HEK293 (cell line): Measurements from ENCODE around the gene ERBB4.
A peak's percentile ranks its signal among the peaks of the same experiment; 100 is the strongest.

Experiments
- CTCF ChIA-PET: fragments of 350-600 bp; formaldehyde crosslinking; extraction: SDS; loops from one replicate; lab custom pipeline; 2021; ENCODE audit warnings: antibody characterized with exemption; lab: Yijun Ruan, JAX
- POLR2A ChIA-PET: fragments of 300-600 bp; formaldehyde crosslinking; extraction: SDS; loops from one replicate; lab custom pipeline; 2020; ENCODE audit warnings: antibody characterized with exemption, inconsistent platforms; lab: Yijun Ruan, JAX
- H3K27ac ChIP-seq: fragments of 200-500 bp; sonication (Bioruptor generic); 2 replicates; pipeline ENCODE4 v1.5.1; 2014; ENCODE audit warnings: low read depth, low read length, control low read depth, inconsistent platforms; ENCODE audit errors: extremely low read depth
- H3K36me3 ChIP-seq, 2 experiments: fragments of 200-500 bp in 1 of 2; sonication (Bioruptor generic) in 1 of 2; 1 replicate in 1 of 2; 2 replicates in 1 of 2; pipeline ENCODE4 v1.5.1; 2014 to 2017; ENCODE audit warnings: inconsistent platforms in 2 of 2, low read length in 2 of 2; ENCODE audit not compliant: control insufficient read depth in 2 of 2, insufficient read depth in 1 of 2
- H3K4me1 ChIP-seq: fragments of 200-500 bp; sonication (Bioruptor generic); 2 replicates; pipeline ENCODE4 v1.5.1; 2014; ENCODE audit warnings: mild to moderate bottlenecking, low read length, inconsistent platforms; ENCODE audit not compliant: control insufficient read depth, insufficient read depth
- H3K4me3 ChIP-seq: 2 replicates; pipeline ENCODE4 v1.5.1; 2011; ENCODE audit warnings: low read depth, mild to moderate bottlenecking, control low read depth, low read length, moderate library complexity
- H3K9me3 ChIP-seq: fragments of 200-500 bp; sonication (Bioruptor generic); 2 replicates; pipeline ENCODE4 v1.5.1; 2014; ENCODE audit warnings: low read depth, low read length, inconsistent platforms; ENCODE audit not compliant: control insufficient read depth, insufficient read depth
- BCL6B ChIP-seq: fragments of 450-650 bp; formaldehyde crosslinking; IDR thresholded peaks from 2 replicates; pipeline ENCODE4 v1.5.1; 2017; ENCODE audit warnings: missing biosample characterization, missing genetic modification characterization
- FEZF1 ChIP-seq: fragments of 450-650 bp; formaldehyde crosslinking; IDR thresholded peaks from 2 replicates; pipeline ENCODE4 v1.5.1; 2016; ENCODE audit warnings: missing biosample characterization, missing genetic modification characterization
- KLF1 ChIP-seq: fragments of 450-650 bp; formaldehyde crosslinking; IDR thresholded peaks from 2 replicates; pipeline ENCODE4 v1.5.1; 2016; ENCODE audit warnings: missing biosample characterization, missing genetic modification characterization
- KLF8 ChIP-seq: fragments of 450-650 bp; formaldehyde crosslinking; IDR thresholded peaks from 2 replicates; pipeline ENCODE4 v1.5.1; 2016; ENCODE audit warnings: missing biosample characterization, missing genetic modification characterization
- MZF1 ChIP-seq: fragments of 450-650 bp; formaldehyde crosslinking; IDR thresholded peaks from 2 replicates; pipeline ENCODE4 v1.5.1; 2017; ENCODE audit warnings: missing biosample characterization, missing genetic modification characterization, borderline replicate concordance
- OVOL3 ChIP-seq: fragments of 450-650 bp; formaldehyde crosslinking; IDR thresholded peaks from 2 replicates; pipeline ENCODE4 v1.5.1; 2016; ENCODE audit warnings: missing biosample characterization, missing genetic modification characterization
- REST ChIP-seq: fragments of 450-650 bp; formaldehyde crosslinking; IDR thresholded peaks from 2 replicates; pipeline ENCODE4 v1.5.1; 2016; ENCODE audit warnings: missing biosample characterization, missing genetic modification characterization
- ZBTB17 ChIP-seq: fragments of 450-650 bp; formaldehyde crosslinking; IDR thresholded peaks from 2 replicates; pipeline ENCODE4 v1.5.1; 2016; ENCODE audit warnings: missing biosample characterization, missing genetic modification characterization
- ZIC2 ChIP-seq: fragments of 450-650 bp; formaldehyde crosslinking; IDR thresholded peaks from 2 replicates; pipeline ENCODE4 v1.5.1; 2016; ENCODE audit warnings: missing biosample characterization, missing genetic modification characterization
- ZNF155 ChIP-seq: fragments of 450-650 bp; formaldehyde crosslinking; IDR thresholded peaks from 2 replicates; pipeline ENCODE4 v1.5.1; 2016; ENCODE audit warnings: missing biosample characterization, missing genetic modification characterization
- ZNF16 ChIP-seq: fragments of 450-650 bp; formaldehyde crosslinking; IDR thresholded peaks from 2 replicates; pipeline ENCODE4 v1.5.1; 2016; ENCODE audit warnings: low read depth, missing biosample characterization, missing genetic modification characterization
- ZNF19 ChIP-seq: fragments of 450-650 bp; formaldehyde crosslinking; IDR thresholded peaks from 2 replicates; pipeline ENCODE4; 2016; ENCODE audit warnings: missing biosample characterization, missing genetic modification characterization, low read depth
- ZNF211 ChIP-seq: fragments of 450-650 bp; formaldehyde crosslinking; IDR thresholded peaks from 2 replicates; pipeline ENCODE4 v1.5.1; 2016; ENCODE audit warnings: low read depth, missing biosample characterization, missing genetic modification characterization
- ZNF221 ChIP-seq: fragments of 450-650 bp; formaldehyde crosslinking; IDR thresholded peaks from 2 replicates; pipeline ENCODE4 v1.5.1; 2017; ENCODE audit warnings: missing biosample characterization, missing genetic modification characterization, borderline replicate concordance
- ZNF24 ChIP-seq: fragments of 450-650 bp; formaldehyde crosslinking; IDR thresholded peaks from 2 replicates; pipeline ENCODE4 v1.5.1; 2016; ENCODE audit warnings: missing biosample characterization, missing genetic modification characterization
- ZNF335 ChIP-seq: fragments of 450-650 bp; formaldehyde crosslinking; conservative IDR thresholded peaks from 2 replicates; pipeline ENCODE4 v1.5.1; 2016; ENCODE audit warnings: missing biosample characterization, missing genetic modification characterization
- ZNF501 ChIP-seq: fragments of 450-650 bp; formaldehyde crosslinking; IDR thresholded peaks from 2 replicates; pipeline ENCODE4 v1.5.1; 2016; ENCODE audit warnings: missing biosample characterization, missing genetic modification characterization
- ZNF629 ChIP-seq: fragments of 450-650 bp; formaldehyde crosslinking; IDR thresholded peaks from 2 replicates; pipeline ENCODE4 v1.5.1; 2017; ENCODE audit warnings: missing biosample characterization, missing genetic modification characterization
- ZNF76 ChIP-seq: fragments of 450-650 bp; formaldehyde crosslinking; IDR thresholded peaks from 2 replicates; pipeline ENCODE4; 2016; ENCODE audit warnings: low read depth, missing biosample characterization, missing genetic modification characterization, borderline replicate concordance
- ZSCAN23 ChIP-seq: fragments of 450-650 bp; formaldehyde crosslinking; IDR thresholded peaks from 2 replicates; pipeline ENCODE4 v1.5.1; 2016; ENCODE audit warnings: missing biosample characterization, missing genetic modification characterization
- TF ChIP-seq, protein P1 (sequence below): fragments of 450-650 bp; formaldehyde crosslinking; IDR thresholded peaks from 2 replicates; pipeline ENCODE4 v1.5.1; 2017; ENCODE audit warnings: missing biosample characterization, missing genetic modification characterization
- TF ChIP-seq, protein P2 (sequence below): fragments of 450-650 bp; formaldehyde crosslinking; conservative IDR thresholded peaks from 2 replicates; pipeline ENCODE4 v1.5.1; 2016; ENCODE audit warnings: low read depth, missing biosample characterization, missing genetic modification characterization

The ERBB4 gene

GRCh38 chr2:212135739-212136138, 402.9 kb downstream of the ERBB4 start (continued):
- TF ChIP-seq KLF8 (tag by site-specific recombination) (peak; percentile 82), ZIC2 (peak; percentile 58), BCL6B (tag by site-specific recombination) (0 out of 2 replicates have a peak, but pooled peaks have one; percentile 13), ZSCAN23 (tag by site-specific recombination) (0 out of 2 replicates have a peak, but pooled peaks have one; percentile 27), ZNF16 (no peak), ZNF76 (tag by site-specific recombination) (0 out of 2 replicates have a peak, but pooled peaks have one; percentile 42), ZNF24 (peak; percentile 83), ZNF501 (tag by site-specific recombination) (peak; percentile 28; the same call in 1 of the 2 replicates), ZNF155 (no peak), FEZF1 (tag by site-specific recombination) (peak; percentile 90), ZBTB17 (peak; percentile 83), MZF1 (tag by site-specific recombination) (0 out of 2 replicates have a peak, but pooled peaks have one; percentile 28), ZNF335 (peak; percentile 55), OVOL3 (tag by site-specific recombination) (peak; percentile 82)
- TF ChIP-seq, protein P1, sequence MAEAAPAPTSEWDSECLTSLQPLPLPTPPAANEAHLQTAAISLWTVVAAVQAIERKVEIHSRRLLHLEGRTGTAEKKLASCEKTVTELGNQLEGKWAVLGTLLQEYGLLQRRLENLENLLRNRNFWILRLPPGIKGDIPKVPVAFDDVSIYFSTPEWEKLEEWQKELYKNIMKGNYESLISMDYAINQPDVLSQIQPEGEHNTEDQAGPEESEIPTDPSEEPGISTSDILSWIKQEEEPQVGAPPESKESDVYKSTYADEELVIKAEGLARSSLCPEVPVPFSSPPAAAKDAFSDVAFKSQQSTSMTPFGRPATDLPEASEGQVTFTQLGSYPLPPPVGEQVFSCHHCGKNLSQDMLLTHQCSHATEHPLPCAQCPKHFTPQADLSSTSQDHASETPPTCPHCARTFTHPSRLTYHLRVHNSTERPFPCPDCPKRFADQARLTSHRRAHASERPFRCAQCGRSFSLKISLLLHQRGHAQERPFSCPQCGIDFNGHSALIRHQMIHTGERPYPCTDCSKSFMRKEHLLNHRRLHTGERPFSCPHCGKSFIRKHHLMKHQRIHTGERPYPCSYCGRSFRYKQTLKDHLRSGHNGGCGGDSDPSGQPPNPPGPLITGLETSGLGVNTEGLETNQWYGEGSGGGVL (tag by site-specific recombination) = peak; percentile 29; the same call in 1 of the 2 replicates

GRCh38 chr2:212133337-212133736, 405.3 kb downstream of the ERBB4 start:
- Histone ChIP-seq H3K9me3 (no peaks in the 10 kb centered on the region), H3K4me1 (peaks cover 10% of the 10 kb centered on the region), H3K4me3 (no peak overlapping the region), H3K36me3 (no peaks in the 10 kb centered on the region), H3K27ac (no peak overlapping the region)
- POLR2A ChIA-PET = no interaction called here
- CTCF ChIA-PET = no interaction called here
- TF ChIP-seq ZNF19 (tag by site-specific recombination) = no peak
- TF ChIP-seq ZNF221 = no peak
- TF ChIP-seq, protein P2, sequence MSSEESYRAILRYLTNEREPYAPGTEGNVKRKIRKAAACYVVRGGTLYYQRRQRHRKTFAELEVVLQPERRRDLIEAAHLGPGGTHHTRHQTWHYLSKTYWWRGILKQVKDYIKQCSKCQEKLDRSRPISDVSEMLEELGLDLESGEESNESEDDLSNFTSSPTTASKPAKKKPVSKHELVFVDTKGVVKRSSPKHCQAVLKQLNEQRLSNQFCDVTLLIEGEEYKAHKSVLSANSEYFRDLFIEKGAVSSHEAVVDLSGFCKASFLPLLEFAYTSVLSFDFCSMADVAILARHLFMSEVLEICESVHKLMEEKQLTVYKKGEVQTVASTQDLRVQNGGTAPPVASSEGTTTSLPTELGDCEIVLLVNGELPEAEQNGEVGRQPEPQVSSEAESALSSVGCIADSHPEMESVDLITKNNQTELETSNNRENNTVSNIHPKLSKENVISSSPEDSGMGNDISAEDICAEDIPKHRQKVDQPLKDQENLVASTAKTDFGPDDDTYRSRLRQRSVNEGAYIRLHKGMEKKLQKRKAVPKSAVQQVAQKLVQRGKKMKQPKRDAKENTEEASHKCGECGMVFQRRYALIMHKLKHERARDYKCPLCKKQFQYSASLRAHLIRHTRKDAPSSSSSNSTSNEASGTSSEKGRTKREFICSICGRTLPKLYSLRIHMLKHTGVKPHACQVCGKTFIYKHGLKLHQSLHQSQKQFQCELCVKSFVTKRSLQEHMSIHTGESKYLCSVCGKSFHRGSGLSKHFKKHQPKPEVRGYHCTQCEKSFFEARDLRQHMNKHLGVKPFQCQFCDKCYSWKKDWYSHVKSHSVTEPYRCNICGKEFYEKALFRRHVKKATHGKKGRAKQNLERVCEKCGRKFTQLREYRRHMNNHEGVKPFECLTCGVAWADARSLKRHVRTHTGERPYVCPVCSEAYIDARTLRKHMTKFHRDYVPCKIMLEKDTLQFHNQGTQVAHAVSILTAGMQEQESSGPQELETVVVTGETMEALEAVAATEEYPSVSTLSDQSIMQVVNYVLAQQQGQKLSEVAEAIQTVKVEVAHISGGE (tag by site-specific recombination) = no peak
- no peak for TF ChIP-seq ZNF629 (tag by site-specific recombination)
- TF ChIP-seq KLF1 = no peak
- no peak for TF ChIP-seq ZNF211 (tag by site-specific recombination)
- TF ChIP-seq REST (tag by site-specific recombination) = peak; percentile 80
